Mammary epithelial cell (primary cell): ENCODE results near the gene COL12A1.

ENCODE experiments used
- CTCF ChIP-seq, 2 donors: IDR thresholded peaks in 1 of 2; conservative IDR thresholded peaks in 1 of 2; 2 replicates each; pipeline ENCODE4 v1.5.1; 2011 to 2012; ENCODE audit warnings: inconsistent platforms in 2 of 2, low read length in 2 of 2, mild to moderate bottlenecking in 2 of 2, control low read depth in 1 of 2, low read depth in 1 of 2; ENCODE audit not compliant: insufficient read depth in 1 of 2; ENCODE audit errors: extremely low read depth in 1 of 2
- EZH2 ChIP-seq: IDR thresholded peaks from 2 replicates; pipeline ENCODE4 v1.6.1; 2012; ENCODE audit warnings: low read length, inconsistent platforms, borderline replicate concordance

GRCh38 chr6:75243333-75244062, 37.6 kb upstream of the COL12A1 start, which contains the start of gene COX7A2:
- no peak for TF ChIP-seq CTCF (conservative IDR thresholded peaks at IDR 0.05 in 1 of 2, IDR thresholded peaks at IDR 0.05 in 1 of 2; ENCODE audit: extremely low read depth in 1 of 2, insufficient read depth in 1 of 2, low read depth in 1 of 2, low read length in 2 of 2)
- TF ChIP-seq EZH2: no peak
